Measurements from ENCODE around the gene KNG1. TPM values are rescaled to one million over a fixed set of nuclear protein-coding genes. Genes with fewer than 3 reads are reported as not detected.
"Not testable (repeated sequence)": the region's sequence is repeated elsewhere in the genome, so short reads cannot be mapped to it uniquely, and the experiment has no call there.

The KNG1 gene
- total RNA-seq = not detected in 2 replicates

DNA sequence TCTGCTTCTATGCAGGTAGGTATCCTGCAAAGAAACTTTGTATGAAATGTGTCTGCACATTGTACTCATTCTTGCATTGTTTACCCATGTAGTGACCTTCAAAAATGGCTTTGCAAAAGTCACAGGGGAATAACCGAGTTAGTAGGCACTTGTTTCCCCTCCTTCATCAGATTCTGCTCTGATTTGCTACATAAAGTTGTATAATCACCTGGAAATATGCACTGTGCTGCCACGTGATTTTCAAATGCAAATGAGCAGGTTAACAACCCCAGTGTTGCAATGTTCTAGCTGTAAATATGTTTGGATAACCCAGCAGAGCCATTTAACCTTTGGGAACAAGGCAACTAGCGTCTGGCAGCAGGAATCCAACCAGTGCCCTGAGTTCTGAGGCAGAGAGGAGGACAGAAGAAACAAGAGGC is at the start of gene KNG1:
Gene KNG1 (plus strand): TSS at position 321 of the 419 bp plus-strand sequence. CDS start 184 bp downstream, outside the sequence.
- Mint-ChIP-seq H3K27me3 (ENCODE audit: low read depth) (peaks cover 21% of the 10 kb centered on the region), H3K4me3 (ENCODE audit: low read depth) (no peak within 1 kb of the TSS), H3K4me1 (ENCODE audit: low read depth) (no peaks in the 10 kb centered on the region), H3K9me3 (no peaks in the 10 kb centered on the region), H3K27ac (no peak within 1 kb of the TSS), H3K36me3 (ENCODE audit: low read depth) (no peaks in the 10 kb centered on the region)
- intact Hi-C loops (cut with micrococcal nuclease) = no loop called here
- no peak for DNase-seq (ENCODE audit: low spot score)

DNA sequence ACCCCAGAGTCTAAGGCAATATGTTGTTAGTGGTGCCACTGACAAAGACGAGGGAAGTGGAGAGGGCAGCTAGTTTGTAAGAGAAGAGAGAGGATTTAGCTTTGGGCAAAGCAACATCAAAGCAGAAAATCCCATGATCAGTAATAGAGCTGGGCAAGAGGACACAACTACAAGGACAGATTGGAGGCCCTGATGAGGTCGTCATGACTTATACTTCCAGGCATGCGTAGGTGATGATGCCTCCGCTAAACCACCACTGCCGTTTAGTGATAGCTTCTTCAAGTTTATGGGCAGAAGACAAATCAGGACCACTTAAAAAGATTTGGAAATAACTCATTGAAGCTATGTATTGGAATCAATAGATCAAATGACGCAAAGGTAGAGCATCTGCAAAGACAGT is 48.7 kb upstream of the KNG1 start:
- peaks cover 13% of the 10 kb centered on the region for H3K4me1 Mint-ChIP-seq (ENCODE audit: low read depth)
- H3K27ac Mint-ChIP-seq = no peak overlapping the region
- H3K27me3 Mint-ChIP-seq (ENCODE audit: low read depth) = peaks cover 20% of the 10 kb centered on the region
- intact Hi-C loops (cut with micrococcal nuclease) = no loop called here
- no peak overlapping the region for H3K4me3 Mint-ChIP-seq (ENCODE audit: low read depth)
- no peaks in the 10 kb centered on the region for H3K36me3 Mint-ChIP-seq (ENCODE audit: low read depth)
- DNase-seq (ENCODE audit: low spot score) = no peak
- H3K9me3 Mint-ChIP-seq = no peaks in the 10 kb centered on the region

- intact Hi-C loops (cut with micrococcal nuclease) = no loop called here
- Mint-ChIP-seq H3K4me1 (ENCODE audit: low read depth) (peaks cover 13% of the 10 kb centered on the region), H3K27ac (no peak overlapping the region), H3K9me3 (no peaks in the 10 kb centered on the region), H3K36me3 (ENCODE audit: low read depth) (no peaks in the 10 kb centered on the region), H3K27me3 (ENCODE audit: low read depth) (peaks cover 16% of the 10 kb centered on the region), H3K4me3 (ENCODE audit: low read depth) (no peak overlapping the region)
- no peak for DNase-seq (ENCODE audit: low spot score)
Measured at GRCh38 chr3:186669378-186670084, 47.6 kb upstream of the KNG1 start.

- H3K27ac Mint-ChIP-seq = no peak overlapping the region
- no peak for DNase-seq (ENCODE audit: low spot score)
- no peak overlapping the region for H3K4me3 Mint-ChIP-seq (ENCODE audit: low read depth)
- peaks cover 20% of the 10 kb centered on the region for H3K27me3 Mint-ChIP-seq (ENCODE audit: low read depth)
- H3K36me3 Mint-ChIP-seq (ENCODE audit: low read depth) = no peaks in the 10 kb centered on the region
- intact Hi-C loops (cut with micrococcal nuclease) = no loop called here
- H3K9me3 Mint-ChIP-seq = no peaks in the 10 kb centered on the region
- peaks cover 13% of the 10 kb centered on the region for H3K4me1 Mint-ChIP-seq (ENCODE audit: low read depth)
Measured at GRCh38 chr3:186670155-186670554, 47.0 kb upstream of the KNG1 start.

GRCh38 chr3:186671051-186671450 is 46.1 kb upstream of the KNG1 start:
- Mint-ChIP-seq H3K9me3 (no peaks in the 10 kb centered on the region), H3K4me3 (ENCODE audit: low read depth) (no peak overlapping the region), H3K36me3 (ENCODE audit: low read depth) (no peaks in the 10 kb centered on the region), H3K4me1 (ENCODE audit: low read depth) (peaks cover 13% of the 10 kb centered on the region), H3K27ac (no peak overlapping the region), H3K27me3 (ENCODE audit: low read depth) (peaks cover 17% of the 10 kb centered on the region)
- intact Hi-C loops (cut with micrococcal nuclease) = no loop called here
- no peak for DNase-seq (ENCODE audit: low spot score)

DNA sequence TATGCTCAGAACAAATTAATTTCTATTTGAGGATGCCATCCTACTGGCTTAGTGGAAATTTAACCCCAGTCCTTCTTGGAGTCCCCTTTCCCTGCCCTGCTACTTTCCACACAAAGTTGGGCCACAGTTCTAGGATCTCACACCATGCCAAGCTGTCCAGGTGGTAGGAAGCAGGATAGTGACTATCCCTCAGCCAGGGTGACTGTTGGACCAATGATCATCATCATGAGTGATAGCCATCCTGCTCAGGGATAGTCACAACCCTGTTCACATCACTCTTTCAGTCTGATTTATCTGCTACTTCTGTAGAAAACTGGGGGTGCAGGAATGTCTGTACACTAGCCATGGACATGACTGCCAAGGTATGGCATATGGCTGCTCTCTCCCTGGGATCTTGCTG is 38.6 kb upstream of the KNG1 start:
- intact Hi-C loops (cut with micrococcal nuclease) = no loop called here
- Mint-ChIP-seq H3K4me3 (ENCODE audit: low read depth) (no peak overlapping the region), H3K27ac (no peak overlapping the region), H3K4me1 (ENCODE audit: low read depth) (no peaks in the 10 kb centered on the region), H3K27me3 (ENCODE audit: low read depth) (peaks cover 48% of the 10 kb centered on the region), H3K36me3 (ENCODE audit: low read depth) (no peaks in the 10 kb centered on the region), H3K9me3 (peaks cover 3% of the 10 kb centered on the region)
- DNase-seq (ENCODE audit: low spot score) = no peak

- Mint-ChIP-seq H3K36me3 (ENCODE audit: low read depth) (no peaks in the 10 kb centered on the region), H3K4me3 (ENCODE audit: low read depth) (no peak overlapping the region), H3K9me3 (peaks cover 3% of the 10 kb centered on the region), H3K27ac (no peak overlapping the region), H3K27me3 (ENCODE audit: low read depth) (peaks cover 43% of the 10 kb centered on the region), H3K4me1 (ENCODE audit: low read depth) (no peaks in the 10 kb centered on the region)
- intact Hi-C loops (cut with micrococcal nuclease) = no loop called here
- no peak for DNase-seq (ENCODE audit: low spot score)
Measured at GRCh38 chr3:186679151-186679550, 38.0 kb upstream of the KNG1 start.

DNA sequence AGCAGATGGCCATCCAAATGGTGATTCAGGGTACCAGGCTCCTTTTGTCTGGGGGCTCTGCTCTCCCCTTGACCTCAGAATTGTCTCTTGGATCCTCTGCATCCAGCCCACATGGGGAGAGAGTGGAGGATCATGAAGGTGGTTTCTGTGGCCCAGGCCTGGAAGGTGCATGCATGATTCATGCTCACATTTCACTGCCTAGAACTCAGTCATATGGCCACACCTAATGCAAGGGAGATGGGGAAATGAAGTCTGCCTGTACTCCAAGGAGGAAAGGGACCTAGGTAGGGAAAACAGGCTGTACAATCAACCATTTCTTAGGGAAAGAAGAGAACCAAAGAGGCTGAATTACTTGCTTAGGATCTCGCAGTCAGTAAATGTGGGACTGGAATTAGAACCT is 36.3 kb upstream of the KNG1 start:
- Mint-ChIP-seq H3K27ac (no peak overlapping the region), H3K9me3 (peaks cover 15% of the 10 kb centered on the region), H3K27me3 (ENCODE audit: low read depth) (peaks cover 47% of the 10 kb centered on the region), H3K36me3 (ENCODE audit: low read depth) (no peaks in the 10 kb centered on the region), H3K4me1 (ENCODE audit: low read depth) (no peaks in the 10 kb centered on the region), H3K4me3 (ENCODE audit: low read depth) (no peak overlapping the region)
- intact Hi-C loops (cut with micrococcal nuclease) = no loop called here
- DNase-seq (ENCODE audit: low spot score) = no peak

- intact Hi-C loops (cut with micrococcal nuclease) = no loop called here
Measured at GRCh38 chr3:186682812-186683211, 34.3 kb upstream of the KNG1 start.

GRCh38 chr3:186683979-186684378 is 33.2 kb upstream of the KNG1 start:
- Mint-ChIP-seq H3K27me3 (ENCODE audit: low read depth) (peaks cover 43% of the 10 kb centered on the region), H3K9me3 (peaks cover 15% of the 10 kb centered on the region), H3K4me3 (ENCODE audit: low read depth) (no peak overlapping the region), H3K27ac (no peak overlapping the region), H3K36me3 (ENCODE audit: low read depth) (no peaks in the 10 kb centered on the region), H3K4me1 (ENCODE audit: low read depth) (peaks cover 2% of the 10 kb centered on the region)
- DNase-seq (ENCODE audit: low spot score) = no peak
- intact Hi-C loops (cut with micrococcal nuclease) = no loop called here

More at GRCh38 chr3:186682812-186683211, 34.3 kb upstream of the KNG1 start:
- H3K4me1 Mint-ChIP-seq (ENCODE audit: low read depth) = peaks cover 2% of the 10 kb centered on the region
- DNase-seq (ENCODE audit: low spot score) = no peak
- H3K36me3 Mint-ChIP-seq (ENCODE audit: low read depth) = no peaks in the 10 kb centered on the region
- peaks cover 44% of the 10 kb centered on the region for H3K27me3 Mint-ChIP-seq (ENCODE audit: low read depth)
- H3K27ac Mint-ChIP-seq = no peak overlapping the region
- peaks cover 15% of the 10 kb centered on the region for H3K9me3 Mint-ChIP-seq
- no peak overlapping the region for H3K4me3 Mint-ChIP-seq (ENCODE audit: low read depth)

GRCh38 chr3:186686475-186686874 is 30.7 kb upstream of the KNG1 start:
- H3K4me1 Mint-ChIP-seq (ENCODE audit: low read depth); H3K4me3 Mint-ChIP-seq (ENCODE audit: low read depth); H3K27ac Mint-ChIP-seq; DNase-seq (ENCODE audit: low spot score); H3K36me3 Mint-ChIP-seq (ENCODE audit: low read depth); intact Hi-C loops (cut with micrococcal nuclease): not testable (repeated sequence)
- peaks cover 15% of the 10 kb centered on the region for H3K9me3 Mint-ChIP-seq
- H3K27me3 Mint-ChIP-seq (ENCODE audit: low read depth) = peaks cover 47% of the 10 kb centered on the region

- Mint-ChIP-seq H3K9me3 (peaks cover 12% of the 10 kb centered on the region), H3K4me1 (ENCODE audit: low read depth) (peaks cover 4% of the 10 kb centered on the region), H3K27me3 (ENCODE audit: low read depth) (peaks cover 48% of the 10 kb centered on the region), H3K27ac (no peak overlapping the region), H3K4me3 (ENCODE audit: low read depth) (no peak overlapping the region), H3K36me3 (ENCODE audit: low read depth) (no peaks in the 10 kb centered on the region)
- intact Hi-C loops (cut with micrococcal nuclease) = no loop called here
- no peak for DNase-seq (ENCODE audit: low spot score)
Measured at GRCh38 chr3:186687120-186687651, 30.0 kb upstream of the KNG1 start.

GRCh38 chr3:186690304-186690703 is 26.9 kb upstream of the KNG1 start:
- H3K9me3 Mint-ChIP-seq; H3K36me3 Mint-ChIP-seq (ENCODE audit: low read depth); DNase-seq (ENCODE audit: low spot score); H3K4me3 Mint-ChIP-seq (ENCODE audit: low read depth); H3K27ac Mint-ChIP-seq; intact Hi-C loops (cut with micrococcal nuclease); H3K4me1 Mint-ChIP-seq (ENCODE audit: low read depth): not testable (repeated sequence)
- H3K27me3 Mint-ChIP-seq (ENCODE audit: low read depth) = peaks cover 47% of the 10 kb centered on the region

All from activated T-helper 2 cell treated with anti-CD3 and anti-CD28 coated beads, Interferon-gamma antibody, Interleukin-2, Interleukin-4, amounts not matched to agents 10 μg/mL and 5 μg/mL and 100 μg/mL, durations not matched to agents 14 hours and 24 hours and 36 hours (primary cell).